Measurements from ENCODE around the gene FAM98C.

FAM98C gene

DNA sequence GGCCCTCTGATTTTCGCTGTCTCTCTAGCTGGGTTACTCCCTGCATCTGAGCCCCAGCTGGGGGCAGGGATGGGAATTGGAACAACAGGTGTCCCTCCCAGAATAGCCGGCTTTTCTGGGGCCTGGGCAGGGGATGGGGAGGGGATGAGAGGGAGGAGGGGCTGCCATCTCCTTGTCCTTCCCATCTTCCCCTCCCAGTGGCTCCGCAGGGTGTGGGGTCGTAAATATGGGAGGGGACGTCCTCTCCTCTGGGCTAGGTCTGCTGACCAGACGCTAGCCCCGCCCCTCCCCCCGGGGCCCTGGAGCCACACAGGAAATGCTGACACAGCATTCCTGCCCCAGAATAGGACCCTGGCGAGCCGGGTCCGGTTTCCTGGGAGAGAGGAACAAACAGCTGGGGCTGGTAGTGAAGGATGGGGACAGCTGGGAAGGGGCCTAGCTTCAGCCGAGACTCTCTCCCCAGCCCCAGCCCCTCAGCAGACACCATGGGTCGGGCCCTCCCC lies 31.7 kb downstream of the FAM98C start:
- no peak for TF ChIP-seq POLR2A (IDR thresholded peaks at IDR 0.05; ENCODE audit: low read depth, low read length)
- DNase-seq (ENCODE audit: insufficient read length, low spot score), result no peak
- no peak for FAIRE-seq

DNA sequence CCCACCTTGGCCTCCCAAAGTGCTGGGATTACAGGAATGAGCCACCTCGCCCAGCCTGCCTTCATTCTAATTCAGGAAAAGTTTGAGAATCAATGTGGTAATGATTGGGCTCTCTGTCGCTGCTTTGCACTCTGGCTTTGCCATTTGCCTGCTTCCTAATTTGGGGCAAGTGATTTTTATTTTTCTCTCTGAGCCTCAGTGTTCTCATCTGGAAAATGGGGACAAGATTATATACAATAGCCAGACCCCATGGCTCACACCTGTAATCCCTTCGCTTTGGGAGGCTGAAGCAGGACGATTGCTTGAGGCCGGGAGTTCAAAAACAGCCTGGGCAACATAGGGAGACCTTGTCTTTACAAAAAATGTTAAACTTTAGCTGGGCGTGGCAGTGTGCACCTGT lies 34.4 kb downstream of the FAM98C start:
- no peak for TF ChIP-seq POLR2A (IDR thresholded peaks at IDR 0.05; ENCODE audit: low read depth, low read length)
- FAIRE-seq (no peak), DNase-seq (ENCODE audit: insufficient read length, low spot score) (no peak)

DNA sequence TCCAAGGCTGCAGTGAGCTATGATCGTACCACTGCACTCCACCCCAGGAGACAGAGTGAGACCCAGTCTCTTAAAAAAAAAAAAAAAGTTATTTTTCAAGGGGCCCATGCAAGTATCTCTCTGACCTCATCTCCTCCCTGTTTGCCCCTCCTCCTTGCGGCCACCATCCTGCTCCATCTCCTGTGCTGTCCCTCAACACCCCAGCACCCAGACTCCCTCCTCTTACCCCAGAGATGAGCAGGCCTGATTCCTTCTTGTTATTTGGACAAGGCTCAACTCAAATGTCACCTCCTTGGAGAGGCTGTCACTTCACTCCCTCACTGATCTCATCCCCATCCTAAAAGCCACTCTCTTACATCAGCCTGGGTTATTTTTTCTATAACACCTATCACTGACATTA lies 35.0 kb downstream of the FAM98C start:
- FAIRE-seq (no peak), DNase-seq (ENCODE audit: insufficient read length, low spot score) (no peak)
- no peak for TF ChIP-seq POLR2A (IDR thresholded peaks at IDR 0.05; ENCODE audit: low read depth, low read length)

DNA sequence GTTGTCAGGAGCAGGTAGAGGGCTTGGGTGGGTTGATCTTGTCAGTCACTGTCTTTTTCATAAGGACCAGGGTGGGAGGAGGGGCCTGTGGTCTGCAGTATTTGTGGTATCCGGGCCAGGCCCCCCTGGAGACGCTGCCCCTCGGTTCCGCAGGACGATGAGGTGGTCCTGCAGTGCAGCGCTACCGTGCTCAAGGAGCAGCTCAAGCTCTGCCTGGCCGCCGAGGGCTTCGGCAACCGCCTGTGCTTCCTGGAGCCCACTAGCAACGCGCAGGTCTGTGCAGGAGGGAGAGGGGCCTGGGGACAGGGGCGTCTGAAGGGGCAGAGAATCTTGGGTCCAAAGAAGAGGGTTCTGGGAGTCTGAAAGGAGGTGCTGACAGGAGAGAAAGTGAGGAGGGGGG lies 37.7 kb downstream of the FAM98C start:
- FAIRE-seq, result no peak
- no peak for TF ChIP-seq POLR2A (IDR thresholded peaks at IDR 0.05; ENCODE audit: low read depth, low read length)
- DNase-seq (ENCODE audit: insufficient read length, low spot score), result no peak

DNA sequence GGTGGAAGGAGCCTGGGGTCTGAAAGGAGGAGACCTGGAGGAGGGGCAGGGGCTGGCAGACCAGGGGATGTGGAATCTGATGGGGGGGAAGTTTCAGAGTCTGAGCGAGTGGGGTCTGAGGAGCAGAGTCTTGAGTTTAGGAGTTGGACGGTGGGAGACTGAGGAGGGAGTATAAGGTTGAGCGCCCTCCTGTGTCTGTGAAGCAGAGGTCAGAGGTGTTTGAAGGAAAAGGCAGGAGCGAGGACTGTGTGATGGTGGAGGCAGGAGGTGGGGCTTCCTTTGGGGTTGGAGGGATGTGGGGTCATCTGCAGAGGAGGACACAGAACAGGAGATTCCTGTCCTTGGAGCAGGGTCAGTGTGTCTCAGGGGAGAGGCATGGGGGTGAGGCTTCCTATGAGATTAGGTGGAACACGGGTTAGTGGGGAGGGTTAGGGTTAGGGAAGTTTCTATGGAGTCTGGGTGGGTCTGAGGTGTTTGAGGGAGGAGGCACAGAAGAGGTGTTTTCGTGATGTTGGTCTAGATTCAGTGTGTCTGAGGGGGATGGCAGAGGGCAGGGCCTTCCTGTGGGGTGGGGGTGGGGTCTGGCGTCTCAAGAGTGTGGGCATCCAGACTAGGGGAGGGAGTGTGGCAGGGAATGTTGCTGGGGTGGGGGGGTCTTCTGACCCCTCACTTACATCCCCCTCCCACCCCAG lies 38.9 kb downstream of the FAM98C start:
- TF ChIP-seq POLR2A (IDR thresholded peaks at IDR 0.05; ENCODE audit: low read depth, low read length), result no peak
- FAIRE-seq, result no peak
- DNase-seq (ENCODE audit: insufficient read length, low spot score), result no peak

DNA sequence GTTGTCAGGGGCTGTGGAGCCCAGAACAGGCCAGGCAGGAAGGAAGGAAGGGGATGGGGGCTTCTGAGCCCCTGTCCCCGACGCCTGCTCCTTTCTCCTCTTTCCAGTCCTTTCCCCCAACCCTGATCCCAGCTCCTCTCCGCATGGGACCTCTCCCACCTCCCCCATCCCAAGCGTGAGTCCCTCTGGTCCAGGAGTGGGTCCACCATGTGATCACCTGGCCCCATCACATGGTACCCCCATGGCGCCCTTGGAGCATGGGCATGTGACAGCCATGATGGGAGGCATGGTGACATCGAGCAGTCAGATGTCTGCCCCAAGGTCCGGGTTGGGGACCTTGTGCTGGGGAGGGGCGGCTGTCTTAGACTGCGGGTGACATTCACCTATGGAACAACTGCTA lies 39.8 kb downstream of the FAM98C start:
- FAIRE-seq (no peak), DNase-seq (ENCODE audit: insufficient read length, low spot score) (no peak)

DNA sequence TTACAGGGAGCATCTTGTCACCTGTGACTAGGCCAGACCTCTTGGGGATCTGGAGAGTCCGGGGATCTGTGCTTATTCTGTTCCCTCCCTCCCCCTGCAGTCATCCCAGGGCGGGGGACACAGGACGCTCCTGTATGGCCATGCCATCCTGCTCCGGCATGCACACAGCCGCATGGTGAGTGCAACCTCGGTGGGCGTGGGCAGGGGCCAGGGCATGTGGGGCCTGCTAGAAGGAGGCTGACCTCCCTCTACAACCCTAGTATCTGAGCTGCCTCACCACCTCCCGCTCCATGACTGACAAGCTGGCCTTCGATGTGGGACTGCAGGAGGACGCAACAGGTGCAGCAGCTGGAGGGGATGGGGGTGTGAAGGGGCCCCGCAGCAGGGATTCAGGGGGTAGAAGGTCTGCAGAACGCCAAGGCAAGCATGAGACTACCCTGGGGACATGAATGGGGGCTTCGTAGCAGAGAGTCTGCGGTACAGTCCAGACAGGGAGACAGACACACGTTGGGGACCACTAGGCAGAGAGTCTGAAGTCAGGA lies 40.6 kb downstream of the FAM98C start:
- TF ChIP-seq POLR2A (IDR thresholded peaks at IDR 0.05; ENCODE audit: low read depth, low read length), result no peak
- DNase-seq (ENCODE audit: insufficient read length, low spot score), result no peak
- no peak for FAIRE-seq

More for the DNA sequence above, 39.8 kb downstream of the FAM98C start:
- TF ChIP-seq POLR2A (IDR thresholded peaks at IDR 0.05; ENCODE audit: low read depth, low read length), result no peak

DNA sequence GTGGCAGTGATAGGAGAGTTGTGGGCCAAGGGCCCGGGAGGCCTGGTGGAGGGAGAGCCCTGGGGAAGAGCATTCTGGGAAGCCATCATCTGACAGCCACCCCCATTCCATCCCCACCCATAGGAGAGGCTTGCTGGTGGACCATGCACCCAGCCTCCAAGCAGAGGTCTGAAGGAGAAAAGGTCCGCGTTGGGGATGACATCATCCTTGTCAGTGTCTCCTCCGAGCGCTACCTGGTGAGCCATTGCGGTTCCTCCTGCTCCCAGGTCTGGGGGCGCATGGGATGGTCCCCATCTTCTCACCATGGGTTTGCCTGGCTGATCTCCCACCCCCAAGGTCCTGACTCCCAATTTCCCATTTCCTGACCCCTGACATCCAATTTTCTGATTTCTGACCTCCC lies 41.1 kb downstream of the FAM98C start:
- FAIRE-seq (no peak), DNase-seq (ENCODE audit: insufficient read length, low spot score) (no peak)
- no peak for TF ChIP-seq POLR2A (IDR thresholded peaks at IDR 0.05; ENCODE audit: low read depth, low read length)

DNA sequence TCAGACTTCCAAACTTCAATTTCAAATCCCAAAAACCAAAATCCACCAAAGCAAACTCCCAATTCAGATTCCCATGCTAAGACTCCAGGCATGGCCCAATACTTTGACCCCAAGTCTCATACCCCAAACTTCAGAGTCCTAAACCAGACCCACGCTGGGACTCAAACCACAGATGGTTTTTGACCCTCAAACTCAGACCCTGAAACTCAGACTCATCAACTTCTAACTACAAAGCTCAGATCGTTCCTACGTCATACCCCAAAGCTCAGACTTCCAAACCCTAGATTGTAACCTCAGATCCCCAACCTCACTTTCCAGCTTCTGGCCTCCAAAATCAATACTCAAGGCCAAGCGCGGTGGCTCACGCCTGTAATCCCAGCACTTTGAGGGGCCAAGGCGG lies 42.5 kb downstream of the FAM98C start:
- no peak for TF ChIP-seq POLR2A (IDR thresholded peaks at IDR 0.05; ENCODE audit: low read depth, low read length)
- FAIRE-seq, result no peak
- DNase-seq (ENCODE audit: insufficient read length, low spot score), result no peak

DNA sequence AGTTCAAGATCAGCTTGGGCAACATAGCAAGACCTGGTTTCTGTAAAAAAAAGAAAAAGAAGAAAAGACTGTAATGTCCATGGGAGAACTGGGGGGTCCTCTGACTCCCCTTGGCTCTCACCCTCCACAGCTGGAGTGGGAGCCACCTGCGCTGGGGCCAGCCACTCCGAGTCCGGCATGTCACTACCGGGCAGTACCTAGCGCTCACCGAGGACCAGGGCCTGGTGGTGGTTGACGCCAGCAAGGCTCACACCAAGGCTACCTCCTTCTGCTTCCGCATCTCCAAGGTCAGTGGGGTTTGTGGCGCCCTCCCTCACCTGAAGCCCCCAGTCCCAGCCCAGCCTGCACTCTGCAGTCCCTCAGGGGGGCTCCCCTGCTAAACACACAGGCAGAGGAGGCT lies 45.3 kb downstream of the FAM98C start:
- no peak for DNase-seq (ENCODE audit: insufficient read length, low spot score)
- no peak for FAIRE-seq
- TF ChIP-seq POLR2A (IDR thresholded peaks at IDR 0.05; ENCODE audit: low read depth, low read length), result no peak

DNA sequence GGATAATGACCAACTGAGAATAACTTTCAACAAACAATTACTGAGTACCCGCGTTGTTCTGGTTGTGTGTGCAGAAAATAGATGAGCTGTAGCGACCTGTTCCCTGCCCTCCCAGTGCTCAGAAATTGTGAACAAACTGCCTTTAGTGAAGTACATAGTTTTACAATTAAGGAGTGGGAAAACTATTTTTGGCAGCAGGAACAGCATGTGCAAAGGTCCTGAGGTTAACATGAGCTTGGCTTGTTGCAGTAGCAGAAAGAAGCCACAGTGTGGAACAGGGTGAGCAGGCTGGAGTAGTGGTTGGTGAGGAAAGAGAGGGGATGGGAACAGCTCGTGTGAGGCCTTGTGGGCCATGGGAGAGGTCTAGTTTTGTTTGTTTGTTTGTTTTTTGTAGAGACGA lies 46.6 kb downstream of the FAM98C start:
- no peak for TF ChIP-seq POLR2A (IDR thresholded peaks at IDR 0.05; ENCODE audit: low read depth, low read length)
- FAIRE-seq (no peak), DNase-seq (ENCODE audit: insufficient read length, low spot score) (no peak)

DNA sequence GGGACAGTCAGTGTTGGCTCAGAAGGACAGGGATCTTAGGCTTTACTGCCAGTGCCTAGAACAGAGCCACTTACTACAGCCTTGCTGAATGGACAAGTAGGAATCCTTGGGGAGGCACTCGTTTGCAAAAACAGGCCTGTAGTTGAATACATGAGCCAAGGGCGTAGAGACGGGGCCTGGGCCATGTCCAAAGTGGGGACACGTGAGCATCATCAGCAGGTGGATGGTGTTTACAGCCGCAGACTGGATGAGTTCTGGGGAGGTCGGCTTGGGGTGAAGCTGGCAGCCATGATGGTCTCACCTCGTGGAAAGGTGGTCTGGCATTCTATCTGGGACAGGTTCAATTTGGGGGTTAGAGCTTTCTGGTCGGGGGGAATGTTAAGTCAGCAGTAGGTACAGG lies 48.1 kb downstream of the FAM98C start:
- DNase-seq (ENCODE audit: insufficient read length, low spot score) (no peak), FAIRE-seq (no peak)
- TF ChIP-seq POLR2A (IDR thresholded peaks at IDR 0.05; ENCODE audit: low read depth, low read length), result no peak

DNA sequence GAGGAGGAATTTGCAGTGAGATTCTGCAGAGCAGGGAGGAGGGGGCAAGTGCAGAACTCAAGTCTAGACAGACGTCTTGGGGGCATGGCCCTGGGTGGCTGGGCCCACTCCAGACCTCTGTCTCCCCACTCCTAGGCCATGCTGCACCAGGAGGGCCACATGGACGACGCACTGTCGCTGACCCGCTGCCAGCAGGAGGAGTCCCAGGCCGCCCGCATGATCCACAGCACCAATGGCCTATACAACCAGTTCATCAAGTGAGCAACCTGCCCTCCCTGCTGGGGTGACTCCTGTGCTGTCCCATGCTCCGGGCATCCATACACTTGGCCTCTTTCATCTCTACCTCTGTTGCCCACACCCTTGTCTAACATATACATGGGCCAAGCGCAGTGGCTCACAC lies 48.7 kb downstream of the FAM98C start:
- DNase-seq (ENCODE audit: insufficient read length, low spot score), result no peak
- FAIRE-seq, result no peak
- no peak for TF ChIP-seq POLR2A (IDR thresholded peaks at IDR 0.05; ENCODE audit: low read depth, low read length)

DNA sequence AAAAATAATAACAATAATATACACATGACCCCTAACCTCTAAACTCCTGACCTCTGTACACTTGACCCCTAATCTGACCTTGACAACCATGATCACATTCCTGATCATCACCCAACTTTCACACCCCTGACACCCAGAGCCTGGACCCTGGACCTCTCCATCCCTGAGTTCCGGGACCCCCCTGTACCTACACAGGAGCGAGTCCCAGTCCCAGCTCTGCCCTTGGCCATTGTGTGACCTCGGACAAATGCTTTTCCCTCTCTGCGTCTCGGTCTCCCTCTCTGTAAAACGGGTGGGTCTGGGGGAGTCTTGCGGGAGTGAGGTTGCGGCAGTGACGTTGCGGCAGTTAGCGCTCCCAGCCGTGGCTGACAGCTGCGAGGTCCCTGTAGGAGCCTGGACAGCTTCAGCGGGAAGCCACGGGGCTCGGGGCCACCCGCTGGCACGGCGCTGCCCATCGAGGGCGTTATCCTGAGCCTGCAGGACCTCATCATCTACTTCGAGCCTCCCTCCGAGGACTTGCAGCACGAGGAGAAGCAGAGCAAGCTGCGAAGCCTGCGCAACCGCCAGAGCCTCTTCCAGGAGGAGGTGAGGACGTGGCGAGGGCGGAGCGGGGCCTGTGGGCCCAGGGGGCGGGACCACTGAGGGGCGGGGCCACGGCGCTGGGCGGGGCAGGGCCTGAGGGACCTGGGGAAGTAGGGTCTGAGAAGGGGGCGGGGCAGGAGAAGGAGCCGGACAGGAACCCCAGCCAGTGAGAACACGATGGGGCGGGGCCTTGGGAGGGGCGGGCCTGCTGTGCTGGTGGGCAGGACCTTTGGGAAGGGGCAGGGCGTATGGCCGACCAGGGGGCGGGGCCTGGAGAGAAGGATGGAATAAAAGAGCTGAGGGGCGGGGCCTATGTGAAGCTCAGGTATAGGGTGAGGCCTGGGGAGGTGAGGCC lies 49.8 kb downstream of the FAM98C start:
- FAIRE-seq (no peak), DNase-seq (ENCODE audit: insufficient read length, low spot score) (no peak)
- no peak for TF ChIP-seq POLR2A (IDR thresholded peaks at IDR 0.05; ENCODE audit: low read depth, low read length)
